ENCODE results near the gene CCND1.

GRCh38 chr11:69635804-69636511 lies 5.0 kb upstream of the CCND1 start:
- TF ChIP-seq POLR2A (IDR thresholded peaks at IDR 0.05; ENCODE audit: low read depth), result no peak
- no peak for TF ChIP-seq CTCF (IDR thresholded peaks at IDR 0.05)
